Stromal cell of bone marrow (primary cell): ENCODE data around the gene SEPTIN5.

ENCODE experiments used
- DNase-seq: peaks from one replicate; pipeline ENCODE4 v3.0.0-alpha.2; 2012; ENCODE audit warnings: low read depth

Gene SEPTIN5

GRCh38 chr22:19748991-19749664, 34.8 kb downstream of the SEPTIN5 start:
- no peak for DNase-seq

GRCh38 chr22:19749876-19750275, 35.6 kb downstream of the SEPTIN5 start:
- no peak for DNase-seq

DNA sequence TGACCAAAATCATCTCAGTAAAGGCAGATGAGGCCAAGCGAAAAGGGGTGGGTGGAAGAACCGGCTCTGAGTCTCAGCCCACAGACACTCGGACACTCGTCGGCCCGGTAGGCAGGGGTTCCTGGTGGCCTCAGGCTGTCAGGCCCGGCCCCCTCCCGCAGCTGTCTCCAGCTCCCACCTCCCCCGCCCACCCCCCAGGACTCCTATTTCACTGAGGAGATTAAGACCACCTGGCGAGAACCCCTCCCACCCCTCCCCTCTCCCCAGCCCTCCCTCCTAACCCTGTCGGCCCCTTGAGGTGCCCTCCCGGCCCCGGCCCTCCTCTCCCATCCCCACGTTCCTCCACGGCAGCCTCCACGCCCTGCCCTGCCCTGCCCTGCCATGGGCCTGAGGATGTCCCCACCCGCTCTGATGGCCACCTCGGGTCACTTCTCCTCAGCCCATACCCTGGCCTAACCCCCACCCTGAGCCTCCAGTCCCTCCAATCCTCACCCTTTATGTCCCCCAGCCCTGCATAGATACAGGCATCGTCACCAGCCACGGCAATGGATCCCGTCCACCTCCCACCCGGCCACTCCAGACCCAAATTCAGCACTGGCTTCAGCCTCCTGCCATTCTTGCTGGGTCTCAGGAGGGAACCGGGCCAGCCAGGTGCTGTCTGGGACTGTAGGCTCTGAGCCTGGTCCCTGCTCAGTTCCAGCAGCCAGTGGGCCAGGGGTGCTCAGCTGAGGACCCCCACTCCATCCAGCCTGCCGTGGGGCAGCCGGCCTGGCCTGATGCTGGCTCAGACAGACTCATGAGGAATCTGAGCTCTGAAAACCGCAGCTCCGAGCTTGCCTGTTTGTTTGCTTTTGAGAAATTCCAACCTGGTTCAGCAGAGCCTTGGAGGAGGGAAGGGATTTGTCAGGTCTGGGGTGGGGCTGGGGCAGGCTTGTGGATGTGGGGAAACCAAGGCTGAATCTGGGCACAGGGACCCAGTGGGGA, 36.5 kb downstream of the SEPTIN5 start:
- DNase-seq = no peak

- no peak for DNase-seq
These were observed 37.4 kb downstream of the SEPTIN5 start for GRCh38 chr22:19751497-19752245.

DNA sequence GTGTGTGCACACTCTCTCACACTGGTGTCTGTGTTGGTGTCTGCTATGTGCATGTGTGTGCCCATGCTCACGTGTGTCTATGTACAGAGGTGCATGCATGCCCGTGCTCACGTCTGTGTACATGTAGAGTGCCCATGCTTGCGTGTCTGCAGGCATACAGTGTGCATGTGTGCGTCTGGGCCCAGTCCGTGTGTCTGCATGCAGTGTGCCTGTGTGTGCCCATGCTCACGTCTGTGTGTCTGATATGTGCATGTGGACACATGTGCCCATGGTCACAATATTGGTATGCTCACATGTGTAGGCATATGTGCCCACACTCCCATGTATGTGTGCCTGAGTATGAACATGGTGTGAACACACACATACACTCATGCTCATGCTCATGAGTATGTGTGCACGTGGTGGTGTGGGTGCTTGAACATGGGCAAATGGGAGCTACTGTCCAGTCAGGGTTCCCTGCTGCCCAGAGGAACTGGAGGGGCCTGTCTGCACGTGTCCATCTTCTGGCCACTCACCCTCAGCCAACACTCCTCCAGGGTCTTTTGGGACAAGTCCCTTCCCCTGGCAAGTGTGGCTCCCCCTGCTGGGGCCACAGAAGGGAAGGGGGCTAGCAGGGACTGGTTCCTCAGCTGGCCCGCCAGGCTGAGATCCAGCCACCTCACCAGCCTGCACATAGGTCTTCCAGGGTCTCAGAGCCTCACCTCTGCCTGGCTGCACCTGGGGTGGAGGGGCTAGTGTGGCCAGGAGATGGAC, 39.0 kb downstream of the SEPTIN5 start:
- DNase-seq = no peak

DNA sequence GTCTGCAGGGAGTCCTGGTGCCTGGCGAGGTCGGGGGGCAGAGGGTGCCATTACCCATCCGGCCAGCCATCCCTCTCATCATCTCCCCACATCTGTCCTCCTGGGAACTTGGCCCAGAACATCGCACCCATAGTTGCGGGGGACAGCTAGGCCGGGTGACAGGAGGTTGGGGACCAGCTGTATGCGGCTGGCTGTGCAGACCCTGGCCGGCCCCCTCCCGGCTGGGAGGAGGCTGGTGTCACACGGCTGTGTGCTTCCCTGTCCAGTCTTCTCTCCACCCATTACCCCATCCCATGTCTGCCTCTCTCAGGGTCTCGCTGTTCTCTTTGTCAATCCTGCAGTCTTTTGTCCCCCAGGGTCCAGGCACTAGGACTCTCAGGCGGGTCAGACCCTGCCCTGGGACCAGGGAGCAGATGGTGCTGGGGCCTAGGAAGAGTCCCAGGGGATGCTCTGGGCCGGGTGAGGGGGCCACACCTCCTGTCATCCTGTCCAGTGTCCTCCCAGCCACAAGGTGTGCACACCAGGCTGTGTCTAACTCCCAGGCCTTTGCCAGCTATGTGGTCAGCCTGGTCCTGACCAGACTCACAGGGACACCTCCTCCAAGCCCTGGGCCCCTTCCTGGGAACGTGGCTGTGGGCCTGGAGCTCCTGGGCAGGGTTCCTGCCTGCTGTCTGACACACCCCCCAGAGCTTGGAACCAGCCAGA, 39.8 kb downstream of the SEPTIN5 start:
- no peak for DNase-seq

GRCh38 chr22:19754701-19755144, 40.4 kb downstream of the SEPTIN5 start:
- no peak for DNase-seq

GRCh38 chr22:19755145-19755710, 40.9 kb downstream of the SEPTIN5 start:
- DNase-seq = no peak

GRCh38 chr22:19755722-19756287, 41.5 kb downstream of the SEPTIN5 start:
- no peak for DNase-seq

- no peak for DNase-seq
These were observed 42.2 kb downstream of the SEPTIN5 start for GRCh38 chr22:19756288-19757128.

- DNase-seq = no peak
These were observed 43.1 kb downstream of the SEPTIN5 start for GRCh38 chr22:19757140-19757984.

DNA sequence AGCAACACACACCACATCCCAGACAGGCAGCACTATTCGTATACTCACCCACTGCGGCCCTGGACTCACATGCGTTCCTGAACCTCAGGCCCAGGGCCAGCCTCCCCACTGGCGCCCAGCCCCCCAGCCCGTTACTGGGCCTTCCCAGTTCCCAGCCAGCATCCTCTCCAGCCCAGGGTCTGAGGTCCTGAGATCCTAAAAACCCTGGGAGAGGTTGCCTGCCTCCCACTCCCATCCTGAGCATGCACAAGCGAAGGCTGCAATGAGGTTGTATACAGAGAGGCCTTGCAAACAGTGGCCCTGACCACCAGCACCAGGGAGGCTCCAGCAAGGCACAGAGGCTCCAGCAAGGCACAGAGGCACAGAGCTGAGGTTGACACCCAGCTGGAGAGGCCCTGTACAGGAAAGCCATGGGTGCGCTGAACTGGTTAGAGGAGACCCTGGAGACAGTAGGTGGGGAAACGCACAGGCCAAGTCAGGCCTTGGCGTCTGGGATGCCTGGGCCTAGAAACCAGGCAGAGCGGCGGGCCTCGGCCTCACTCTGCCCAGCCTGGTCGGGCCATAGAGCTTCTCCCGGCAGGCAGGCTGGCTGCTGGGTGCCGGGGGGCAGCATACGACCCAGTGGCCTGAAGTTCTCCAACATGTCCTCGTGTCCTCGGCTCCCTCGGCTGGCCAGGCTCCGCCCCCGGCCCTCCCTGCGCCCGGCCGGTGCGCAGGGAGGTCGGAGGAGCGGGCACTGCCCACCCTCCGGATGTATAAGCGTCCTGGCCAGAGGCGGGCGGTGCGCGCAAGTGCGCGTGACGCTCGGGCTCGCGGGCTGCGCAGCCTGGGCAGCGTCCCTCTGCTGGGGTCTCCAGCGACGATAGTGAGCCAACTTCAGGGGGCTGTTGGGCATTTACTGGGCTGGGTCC, 43.9 kb downstream of the SEPTIN5 start:
- no peak for DNase-seq

DNA sequence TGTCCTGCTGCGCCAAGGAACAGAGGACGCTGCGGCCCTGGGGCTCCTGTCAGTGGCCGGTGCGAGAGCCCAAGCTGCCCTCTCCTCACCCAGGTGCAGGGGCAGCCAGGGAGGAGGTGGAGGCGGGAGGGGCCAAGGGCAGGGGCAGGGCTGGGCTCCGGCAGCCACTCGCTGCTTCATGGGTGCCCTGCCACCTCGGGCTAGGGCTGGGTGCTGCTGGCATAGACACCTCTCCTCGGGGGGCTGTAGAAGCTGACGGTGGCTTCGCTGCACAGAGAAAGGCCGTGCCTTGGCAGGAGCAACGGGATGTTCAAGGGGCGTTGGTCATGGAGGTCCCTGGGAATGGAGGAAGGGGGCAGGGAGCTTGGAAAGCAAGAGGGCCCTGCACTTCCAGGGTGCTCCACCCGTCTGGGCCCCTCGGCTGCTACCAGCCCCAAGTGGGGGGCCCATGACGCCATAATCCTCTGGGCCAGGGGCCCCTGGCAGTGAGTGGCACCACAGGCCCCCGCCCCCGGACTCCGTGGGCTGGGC, 44.7 kb downstream of the SEPTIN5 start:
- no peak for DNase-seq

- DNase-seq = no peak
These were observed 45.2 kb downstream of the SEPTIN5 start for GRCh38 chr22:19759427-19760057.

GRCh38 chr22:19760058-19760950, 46.0 kb downstream of the SEPTIN5 start, which contains the start of gene TBX1:
Gene TBX1 (plus strand): TSS chr22:19760778. CDS start chr22:19760844, 66 bp downstream.
- DNase-seq = no peak
